ENCODE results near the gene KCNQ4. TPM values are rescaled to one million over a fixed set of nuclear protein-coding genes. Genes with fewer than 3 reads are reported as not detected.

Gene KCNQ4
- total and polyA plus RNA-seq, 10 of the 15 experiments (the other 5 are each of a cell fraction or from before 2014, with no cell fraction given) = 0.04 to 0.18 (median 0.08) TPM; not detected in 2

- H3K4me2 ChIP-seq (ENCODE audit: control insufficient read depth, insufficient read depth) = no peak overlapping the region
- ChIA-PET POLR2A (interaction anchor here (0.7 to 0.9 kb wide), 2 partner anchors 19 to 100 kb away, joined by 3 read pairs; partner anchors contain the start of gene NFYC), SMC1A (ENCODE audit: uncharacterized antibody, unreplicated experiment) (no interaction called here), CTCF (no interaction called here), RAD21 (ENCODE audit: unreplicated experiment) (no interaction called here)
- WGBS (ENCODE audit: insufficient coverage, insufficient replicate concordance, low lambda C conversion rate, missing lambda C conversion rate) = 45% methylated on average over 7 of the region's 7 CpGs
- no peak overlapping the region for H3K9ac ChIP-seq (ENCODE audit: control insufficient read depth, insufficient read depth, low read length)
- in situ Hi-C loops (cut with MboI) (no loop called here), intact Hi-C loops (cut with micrococcal nuclease; ENCODE audit: unreplicated experiment) (no loop called here)
- H3K27me3 ChIP-seq (replicated peaks in 1 of 2; ENCODE audit: control insufficient read depth in 2 of 2, insufficient read depth in 2 of 2, low read length in 1 of 2) = no peaks in the 10 kb centered on the region
- H4K20me1 ChIP-seq (ENCODE audit: control insufficient read depth, insufficient read depth) = no peaks in the 10 kb centered on the region
- FAIRE-seq = no peak
- BruUV-seq (replicated peaks) = no TSS peak
- no peaks in the 10 kb centered on the region for H3K36me3 ChIP-seq (ENCODE audit: control insufficient read depth in 2 of 2, insufficient read depth in 2 of 2, low read length in 1 of 2)
- no peaks in the 10 kb centered on the region for H3K79me2 ChIP-seq (ENCODE audit: control insufficient read depth, insufficient read depth, low read length)
- ATAC-seq = no peak
- H3K4me1 ChIP-seq (ENCODE audit: control insufficient read depth, insufficient read depth, low read length) = peaks cover 17% of the 10 kb centered on the region
- no peak for DNase-seq (ENCODE audit: low read depth, low spot score)
- TF ChIP-seq SIN3A (IDR thresholded peaks at IDR 0.05; ENCODE audit: low read depth, low read length) (no peak), EZH2 (IDR thresholded peaks at IDR 0.05; ENCODE audit: borderline replicate concordance, control insufficient read depth, low read depth, low read length) (no peak), BACH1 (IDR thresholded peaks at IDR 0.05; ENCODE audit: borderline replicate concordance) (no peak), PRDM15 (CRISPR knock-in tag; IDR thresholded peaks at IDR 0.05) (no peak), EGR1 (IDR thresholded peaks at IDR 0.05; ENCODE audit: borderline replicate concordance in 1 of 2, low read depth in 2 of 2, low read length in 2 of 2) (no peak), MAX (IDR thresholded peaks at IDR 0.05; ENCODE audit: low read depth, low read length) (no peak), CHD4 (IDR thresholded peaks at IDR 0.05) (no peak), FOS (IDR thresholded peaks at IDR 0.05; ENCODE audit: borderline replicate concordance, extremely low read depth, insufficient read length) (no peak)
- no peak overlapping the region for H3K27ac ChIP-seq (ENCODE audit: control insufficient read depth, insufficient read depth)
- H3K9me3 ChIP-seq (replicated peaks; ENCODE audit: control insufficient read depth, insufficient read depth, low read length) = no peaks in the 10 kb centered on the region
- H3K4me3 ChIP-seq = no peak overlapping the region
- H2AFZ ChIP-seq (ENCODE audit: control insufficient read depth, low read depth, low read length) = no peak overlapping the region
Measured at GRCh38 chr1:40792036-40792435, 8.4 kb downstream of the KCNQ4 start.

Data from GM12878 (cell line).